ENCODE data around the gene SNX25.
"Not testable (repeated sequence)": the region's sequence is repeated elsewhere in the genome, so short reads cannot be mapped to it uniquely, and the experiment has no call there.

Gene SNX25

GRCh38 chr4:185232370-185232769, 23.0 kb downstream of the SNX25 start:
- no peak for DNase-seq (ENCODE audit: low spot score)

GRCh38 chr4:185235119-185235842, 25.9 kb downstream of the SNX25 start:
- DNase-seq (ENCODE audit: low spot score), result no peak

- no peak for DNase-seq (ENCODE audit: low spot score)
Measured at GRCh38 chr4:185235843-185236503, 26.6 kb downstream of the SNX25 start.

- no peak for DNase-seq (ENCODE audit: low spot score)
Measured at GRCh38 chr4:185237175-185237574, 27.8 kb downstream of the SNX25 start.

- no peak for DNase-seq (ENCODE audit: low spot score)
Measured at GRCh38 chr4:185238215-185238681, 28.9 kb downstream of the SNX25 start.

- no peak for DNase-seq (ENCODE audit: low spot score)
Measured at GRCh38 chr4:185238750-185239149, 29.4 kb downstream of the SNX25 start.

- DNase-seq (ENCODE audit: low spot score), result not testable (repeated sequence)
Measured at GRCh38 chr4:185240486-185240885, 31.1 kb downstream of the SNX25 start.

GRCh38 chr4:185242749-185243533, 33.5 kb downstream of the SNX25 start:
- no peak for DNase-seq (ENCODE audit: low spot score)

GRCh38 chr4:185243879-185244278, 34.5 kb downstream of the SNX25 start:
- no peak for DNase-seq (ENCODE audit: low spot score)

- DNase-seq (ENCODE audit: low spot score), result no peak
Measured at GRCh38 chr4:185244763-185245162, 35.4 kb downstream of the SNX25 start.

- no peak for DNase-seq (ENCODE audit: low spot score)
Measured at GRCh38 chr4:185246453-185246852, 37.1 kb downstream of the SNX25 start.

- no peak for DNase-seq (ENCODE audit: low spot score)
Measured at GRCh38 chr4:185247151-185247550, 37.8 kb downstream of the SNX25 start.

- no peak for DNase-seq (ENCODE audit: low spot score)
Measured at GRCh38 chr4:185248393-185249039, 39.1 kb downstream of the SNX25 start.

- DNase-seq (ENCODE audit: low spot score), result no peak
Measured at GRCh38 chr4:185249105-185249504, 39.7 kb downstream of the SNX25 start.

- no peak for DNase-seq (ENCODE audit: low spot score)
Measured at GRCh38 chr4:185254434-185254833, 45.0 kb downstream of the SNX25 start.

GRCh38 chr4:185255868-185256267, 46.5 kb downstream of the SNX25 start:
- no peak for DNase-seq (ENCODE audit: low spot score)

- DNase-seq (ENCODE audit: low spot score), result no peak
Measured at GRCh38 chr4:185256446-185256845, 47.0 kb downstream of the SNX25 start.

GRCh38 chr4:185257086-185257485, 47.7 kb downstream of the SNX25 start:
- DNase-seq (ENCODE audit: low spot score), result no peak

- no peak for DNase-seq (ENCODE audit: low spot score)
Measured at GRCh38 chr4:185257694-185258093, 48.3 kb downstream of the SNX25 start.

GRCh38 chr4:185258741-185259140, 49.3 kb downstream of the SNX25 start:
- DNase-seq (ENCODE audit: low spot score), result not testable (repeated sequence)

- DNase-seq (ENCODE audit: low spot score), result no peak
Measured at GRCh38 chr4:185259719-185260118, 50.3 kb downstream of the SNX25 start.

- DNase-seq (ENCODE audit: low spot score), result no peak
Measured at GRCh38 chr4:185261946-185262345, 52.5 kb downstream of the SNX25 start.

Data from kidney capillary endothelial cell (primary cell).